H1 (cell line): Measurements from ENCODE around the gene CNKSR2.

Experiments
- POU5F1 ChIP-seq: IDR thresholded peaks from 2 replicates; pipeline ENCODE4 v1.6.1; 2011; ENCODE audit warnings: low read depth, mild to moderate bottlenecking, low read length, moderate library complexity
- TF ChIP-seq, protein P1 (sequence below), 3 experiments: IDR thresholded peaks; 1 replicate in 2 of 3; 2 replicates in 1 of 3; pipeline versions ENCODE4 v1.5.1 to v1.6.1; 2011; ENCODE audit warnings: low read length in 3 of 3, mild to moderate bottlenecking in 3 of 3, inconsistent platforms in 2 of 3, low read depth in 1 of 3, moderate library complexity in 1 of 3; ENCODE audit not compliant: insufficient read depth in 1 of 3; ENCODE audit errors: control extremely low read depth in 1 of 3

DNA sequence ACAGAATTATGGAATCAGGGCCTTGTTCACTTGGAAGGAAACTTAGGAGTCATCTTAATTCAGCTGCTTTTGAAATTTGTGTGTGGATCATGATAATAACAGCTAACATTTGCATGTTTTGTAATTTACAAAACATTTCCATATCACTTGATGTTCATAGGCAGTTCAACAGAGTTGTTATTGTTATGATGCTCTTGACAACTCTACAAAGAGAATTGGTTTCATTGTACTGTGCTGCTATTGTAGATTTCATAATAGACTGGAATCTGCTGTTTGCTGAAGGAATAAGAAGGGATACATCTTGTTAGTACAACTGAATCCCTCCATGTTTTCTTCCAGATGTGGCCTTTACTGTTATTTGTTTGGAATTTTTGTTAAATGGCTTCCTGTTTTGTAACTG, 83.5 kb downstream of the CNKSR2 start:
- TF ChIP-seq POU5F1, result no peak
- TF ChIP-seq, protein P1, sequence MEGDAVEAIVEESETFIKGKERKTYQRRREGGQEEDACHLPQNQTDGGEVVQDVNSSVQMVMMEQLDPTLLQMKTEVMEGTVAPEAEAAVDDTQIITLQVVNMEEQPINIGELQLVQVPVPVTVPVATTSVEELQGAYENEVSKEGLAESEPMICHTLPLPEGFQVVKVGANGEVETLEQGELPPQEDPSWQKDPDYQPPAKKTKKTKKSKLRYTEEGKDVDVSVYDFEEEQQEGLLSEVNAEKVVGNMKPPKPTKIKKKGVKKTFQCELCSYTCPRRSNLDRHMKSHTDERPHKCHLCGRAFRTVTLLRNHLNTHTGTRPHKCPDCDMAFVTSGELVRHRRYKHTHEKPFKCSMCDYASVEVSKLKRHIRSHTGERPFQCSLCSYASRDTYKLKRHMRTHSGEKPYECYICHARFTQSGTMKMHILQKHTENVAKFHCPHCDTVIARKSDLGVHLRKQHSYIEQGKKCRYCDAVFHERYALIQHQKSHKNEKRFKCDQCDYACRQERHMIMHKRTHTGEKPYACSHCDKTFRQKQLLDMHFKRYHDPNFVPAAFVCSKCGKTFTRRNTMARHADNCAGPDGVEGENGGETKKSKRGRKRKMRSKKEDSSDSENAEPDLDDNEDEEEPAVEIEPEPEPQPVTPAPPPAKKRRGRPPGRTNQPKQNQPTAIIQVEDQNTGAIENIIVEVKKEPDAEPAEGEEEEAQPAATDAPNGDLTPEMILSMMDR (IDR thresholded peaks at IDR 0.05; ENCODE audit: control extremely low read depth in 1 of 3, insufficient read depth in 1 of 3, low read depth in 1 of 3, low read length in 3 of 3), result no peak
